ENCODE data around the gene CLCF1. TPM values are rescaled to one million over a fixed set of nuclear protein-coding genes. Genes with fewer than 3 reads are reported as not detected.

The CLCF1 gene
- total RNA-seq, 4 donors from 2014 or later, result 1.8 to 46.4 (median 5.8) TPM

Small RNAs within 50 kb of the gene (small RNA-seq; reads per million reads assigned to genes)
- gene RN7SKP239, result 0 reads per million in 4 donors
- gene RNU6-1238P, result 0 reads per million in 4 donors

Other genes with a start within 250 kb of the CLCF1 start
- gene GRK2, start 107.1 kb downstream of the CLCF1 start, total RNA-seq, result 100 to 1,000 TPM; 104 to 294 (median 160) TPM
- 100 to 1,000 TPM in 1 of 4 donors, 10 to 100 TPM in 3; 19.7 to 194 (median 54.5) TPM for gene ANKRD13D, start 84.3 kb downstream of the CLCF1 start, total RNA-seq
- 100 to 1,000 TPM in 2 of 4 donors, 10 to 100 TPM in 2; 73.0 to 174 (median 123) TPM for gene SSH3, start 70.1 kb downstream of the CLCF1 start, total RNA-seq
- 100 to 1,000 TPM; 261 to 372 (median 319) TPM for gene POLD4, start 20.1 kb downstream of the CLCF1 start, total RNA-seq
- gene RAD9A, start 18.4 kb upstream of the CLCF1 start, total RNA-seq, result 100 to 1,000 TPM in 2 of 4 donors, 10 to 100 TPM in 2; 37.8 to 470 (median 95.3) TPM
- gene PPP1CA, start 28.3 kb upstream of the CLCF1 start, total RNA-seq, result 100 to 1,000 TPM in 3 of 4 donors, 10 to 100 TPM in 1; 83.0 to 251 (median 163) TPM
- 10 to 100 TPM in 2 of 4 donors, 1 to 10 TPM in 2; 1.2 to 17.2 (median 7.4) TPM for gene TBC1D10C, start 30.5 kb upstream of the CLCF1 start, total RNA-seq
- gene CARNS1, start 42.1 kb upstream of the CLCF1 start, total RNA-seq, result 1 to 10 TPM in 1 of 4 donors, under 1 TPM in 3; 0.27 to 4.4 (median 0.43) TPM
- 100 to 1,000 TPM in 1 of 4 donors, 10 to 100 TPM in 3; 53.5 to 108 (median 75.9) TPM for gene RPS6KB2, start 54.9 kb upstream of the CLCF1 start, total RNA-seq
- gene PTPRCAP, start 64.1 kb upstream of the CLCF1 start, total RNA-seq, result 10 to 100 TPM; 13.2 to 78.9 (median 53.9) TPM
- gene CORO1B, start 69.9 kb upstream of the CLCF1 start, total RNA-seq, result 100 to 1,000 TPM in 3 of 4 donors, 10 to 100 TPM in 1; 72.6 to 204 (median 151) TPM
- not detected for gene GPR152, start 79.1 kb upstream of the CLCF1 start, total RNA-seq
- 1 to 10 TPM in 2 of 4 donors, not detected in 2; 1.2 to 2.2 TPM for gene CABP4, start 81.8 kb upstream of the CLCF1 start, total RNA-seq
- 100 to 1,000 TPM; 107 to 347 (median 115) TPM for gene TMEM134, start 95.7 kb upstream of the CLCF1 start, total RNA-seq
- gene AIP, start 109.4 kb upstream of the CLCF1 start, total RNA-seq, result 10 to 100 TPM; 32.9 to 71.5 (median 57.6) TPM
- gene PITPNM1, start 131.8 kb upstream of the CLCF1 start, total RNA-seq, result 100 to 1,000 TPM in 1 of 4 donors, 10 to 100 TPM in 3; 23.5 to 451 (median 60.8) TPM
- gene CDK2AP2, start 134.6 kb upstream of the CLCF1 start, total RNA-seq, result 100 to 1,000 TPM in 1 of 4 donors, 10 to 100 TPM in 3; 49.4 to 140 (median 83.4) TPM
- gene CABP2, start 149.8 kb upstream of the CLCF1 start, total RNA-seq, result not detected
- 100 to 1,000 TPM; 166 to 578 (median 537) TPM for gene GSTP1, start 210.2 kb upstream of the CLCF1 start, total RNA-seq
- 100 to 1,000 TPM; 421 to 762 (median 554) TPM for gene NDUFV1, start 233.3 kb upstream of the CLCF1 start, total RNA-seq

All from transverse colon (tissue), 4 donors.